Activated CD4-positive, CD25-positive, alpha-beta regulatory T cell treated with anti-CD3 and anti-CD28 coated beads, Interleukin-2, amount 50 U/mL, for 24 hours (primary cell): ENCODE results near the gene SLC35G2.
"Not testable (repeated sequence)": the region's sequence is repeated elsewhere in the genome, so short reads cannot be mapped to it uniquely, and the experiment has no call there.

Experiments
- ATAC-seq, 2 donors: fragments of 150-1000 bp; cut with Tn5 transposase; one replicate each; pipeline ENCODE4 v1.10.0; 2021; ENCODE audit warnings: mild to moderate bottlenecking in 1 of 2, moderate library complexity in 1 of 2

SLC35G2 gene

GRCh38 chr3:136891934-136892855 lies 73.3 kb downstream of the SLC35G2 start:
- ATAC-seq = no peak

- no peak for ATAC-seq
Measured at GRCh38 chr3:136893848-136894443, 75.0 kb downstream of the SLC35G2 start.

GRCh38 chr3:136897171-136897570 lies 78.2 kb downstream of the SLC35G2 start:
- ATAC-seq = not testable (repeated sequence)

GRCh38 chr3:136898549-136898948 lies 79.6 kb downstream of the SLC35G2 start:
- ATAC-seq = no peak

GRCh38 chr3:136898954-136899353 lies 80.0 kb downstream of the SLC35G2 start:
- ATAC-seq = no peak

- peak; percentile 83 to 85 for ATAC-seq
Measured at GRCh38 chr3:136899622-136900158, 80.8 kb downstream of the SLC35G2 start.

- ATAC-seq = not testable (repeated sequence)
Measured at GRCh38 chr3:136900694-136901093, 81.8 kb downstream of the SLC35G2 start.

- ATAC-seq = no peak
Measured at GRCh38 chr3:136901391-136901790, 82.5 kb downstream of the SLC35G2 start.

- not testable (repeated sequence) for ATAC-seq
Measured at GRCh38 chr3:136902530-136902929, 83.6 kb downstream of the SLC35G2 start.

- ATAC-seq = no peak
Measured at GRCh38 chr3:136903899-136904298, 85.0 kb downstream of the SLC35G2 start.

- no peak for ATAC-seq
Measured at GRCh38 chr3:136904746-136905145, 85.8 kb downstream of the SLC35G2 start.
